ENCODE data around the gene KIF5C.

Gene KIF5C

GRCh38 chr2:148983896-148984295, 108.9 kb downstream of the KIF5C start:
- DNase-seq (ENCODE audit: low spot score), result no peak
- TF ChIP-seq CTCF (IDR thresholded peaks at IDR 0.05; ENCODE audit: extremely low read depth, missing control alignments), result no peak

- DNase-seq (ENCODE audit: low spot score), result no peak
- no peak for TF ChIP-seq CTCF (IDR thresholded peaks at IDR 0.05; ENCODE audit: extremely low read depth, missing control alignments)
These were observed 109.4 kb downstream of the KIF5C start for GRCh38 chr2:148984449-148984848.

GRCh38 chr2:148987286-148987685, 112.3 kb downstream of the KIF5C start:
- TF ChIP-seq CTCF (IDR thresholded peaks at IDR 0.05; ENCODE audit: extremely low read depth, missing control alignments), result no peak
- DNase-seq (ENCODE audit: low spot score), result no peak

GRCh38 chr2:148988337-148988736, 113.3 kb downstream of the KIF5C start:
- no peak for DNase-seq (ENCODE audit: low spot score)
- TF ChIP-seq CTCF (IDR thresholded peaks at IDR 0.05; ENCODE audit: extremely low read depth, missing control alignments), result no peak

- peak; percentile 60 for TF ChIP-seq CTCF (IDR thresholded peaks at IDR 0.05; ENCODE audit: extremely low read depth, missing control alignments)
- DNase-seq (ENCODE audit: low spot score), result peak; percentile 73
These were observed 115.0 kb downstream of the KIF5C start for GRCh38 chr2:148989882-148990493.

GRCh38 chr2:148990968-148991367, 115.9 kb downstream of the KIF5C start:
- DNase-seq (ENCODE audit: low spot score), result no peak
- TF ChIP-seq CTCF (IDR thresholded peaks at IDR 0.05; ENCODE audit: extremely low read depth, missing control alignments), result no peak

GRCh38 chr2:148992448-148992847, 117.4 kb downstream of the KIF5C start:
- no peak for DNase-seq (ENCODE audit: low spot score)
- no peak for TF ChIP-seq CTCF (IDR thresholded peaks at IDR 0.05; ENCODE audit: extremely low read depth, missing control alignments)

Data from GM20000 (cell line).